Keratinocyte (primary cell): ENCODE data around the gene POLD4. TPM values are rescaled to one million over a fixed set of nuclear protein-coding genes. Genes with fewer than 3 reads are reported as not detected.

ENCODE experiments used
- DNase-seq: peaks from one replicate; pipeline ENCODE4 v3.0.0-alpha.2; 2011; ENCODE audit warnings: low read depth, missing footprints, low spot score
- FAIRE-seq: peaks from 2 replicates; lab custom pipeline; 2011; peaks lifted over from hg19 to GRCh38; lab: Jason Lieb, UNC
- H2AFZ ChIP-seq: 2 replicates; pipeline ENCODE4 v1.6.0; 2012; ENCODE audit warnings: low read length, control low read depth, inconsistent platforms; ENCODE audit not compliant: control insufficient read depth
- H3K27ac ChIP-seq: 2 replicates; pipeline ENCODE4 v1.5.1; 2011; ENCODE audit warnings: low read length; ENCODE audit not compliant: control insufficient read depth, insufficient read depth
- H3K27me3 ChIP-seq: 3 replicates; pipeline ENCODE4 v1.6.0; 2011; ENCODE audit warnings: low read length; ENCODE audit not compliant: control insufficient read depth, insufficient read depth; ENCODE audit errors: extremely low read depth
- H3K36me3 ChIP-seq, 2 experiments: 2 replicates in 1 of 2; 3 replicates in 1 of 2; pipeline ENCODE4 v1.5.1; 2011; ENCODE audit warnings: low read length in 2 of 2, mild to moderate bottlenecking in 1 of 2; ENCODE audit not compliant: control insufficient read depth in 2 of 2, insufficient read depth in 2 of 2; ENCODE audit errors: extremely low read depth in 1 of 2
- H3K4me1 ChIP-seq: 3 replicates; pipeline ENCODE4 v1.5.1; 2011; ENCODE audit warnings: low read length; ENCODE audit not compliant: control insufficient read depth, insufficient read depth; ENCODE audit errors: extremely low read depth
- H3K4me2 ChIP-seq: 3 replicates; pipeline ENCODE4 v1.6.0; 2011; ENCODE audit warnings: low read depth, low read length; ENCODE audit not compliant: control insufficient read depth, insufficient read depth; ENCODE audit errors: extremely low read depth
- H3K4me3 ChIP-seq, 3 experiments: fragments of 200-600 bp in 1 of 3; sonication (generic) in 1 of 3; 2 replicates in 2 of 3; 3 replicates in 1 of 3; pipeline ENCODE4 v1.5.1; 2011 to 2016; ENCODE audit warnings: low read length in 3 of 3, mild to moderate bottlenecking in 3 of 3, control low read depth in 2 of 3, inconsistent platforms in 1 of 3, low read depth in 1 of 3, mixed read lengths in 1 of 3, mixed run types in 1 of 3, moderate library complexity in 1 of 3; ENCODE audit not compliant: control insufficient read depth in 2 of 3, insufficient read depth in 2 of 3; ENCODE audit errors: extremely low read depth in 1 of 3
- H3K79me2 ChIP-seq: 2 replicates; pipeline ENCODE4 v1.6.0; 2012; ENCODE audit warnings: low read length; ENCODE audit not compliant: control insufficient read depth, insufficient read depth
- H3K9ac ChIP-seq: 3 replicates; pipeline ENCODE4 v1.6.0; 2011; ENCODE audit warnings: low read length; ENCODE audit not compliant: control insufficient read depth, insufficient read depth; ENCODE audit errors: extremely low read depth
- H3K9me1 ChIP-seq: 3 replicates; pipeline ENCODE4 v1.6.0; 2011; ENCODE audit warnings: low read length; ENCODE audit not compliant: control insufficient read depth, insufficient read depth; ENCODE audit errors: extremely low read depth
- H3K9me3 ChIP-seq: 2 replicates; pipeline ENCODE4 v1.5.1; 2012; ENCODE audit warnings: low read depth, low read length; ENCODE audit not compliant: control insufficient read depth
- H4K20me1 ChIP-seq: 3 replicates; pipeline ENCODE4 v1.6.0; 2011; ENCODE audit warnings: low read length; ENCODE audit not compliant: control insufficient read depth, insufficient read depth; ENCODE audit errors: extremely low read depth
- EZH2 ChIP-seq: IDR thresholded peaks from one replicate; pipeline ENCODE4 v1.6.1; 2012; ENCODE audit warnings: inconsistent platforms, mild to moderate bottlenecking, low read length, moderate library complexity
- dilution Hi-C: fragments of 300-500 bp; cut with MboI; formaldehyde crosslinking; loops from one replicate; pipeline ENCODE4 v1.7.0; 2020; ENCODE audit warnings: low sequenced_read_pairs; ENCODE audit not compliant: extremely low pct_ligation_motif_present
- polyA plus RNA-seq, 5 experiments: library from polyadenylated mRNA; depleted of rRNA in 3 of 5; stranded (reverse) in 3 of 5; stranded (forward) in 1 of 5; unstranded in 1 of 5; fragments of >200 nt; gene quantifications; 1 replicate in 1 of 5; 2 replicates in 3 of 5; 3 replicates in 1 of 5; pipeline versions ENCODE4 v1.2.1 to v1.2.3, GENCODE V29; 2011 to 2012; ENCODE audit warnings: missing spikeins in 2 of 5, low read depth in 1 of 5, low replicate concordance in 1 of 5
- TF ChIP-seq, protein P1 (sequence below), 3 experiments: IDR thresholded peaks in 1 of 3; conservative IDR thresholded peaks in 1 of 3; optimal IDR thresholded peaks in 1 of 3; 2 replicates in 2 of 3; 3 replicates in 1 of 3; pipeline versions ENCODE3 to v1.5.1; 2011; ENCODE audit warnings: low read length in 3 of 3, mild to moderate bottlenecking in 3 of 3, moderate library complexity in 2 of 3, control low read depth in 1 of 3, inconsistent platforms in 1 of 3; ENCODE audit not compliant: insufficient read depth in 2 of 3; ENCODE audit errors: extremely low read depth in 1 of 3

The POLD4 gene
- polyA plus RNA-seq, 1 donor (not counting 4 experiments of a cell fraction or from before 2014, with no cell fraction given): 35.7 TPM

DNA sequence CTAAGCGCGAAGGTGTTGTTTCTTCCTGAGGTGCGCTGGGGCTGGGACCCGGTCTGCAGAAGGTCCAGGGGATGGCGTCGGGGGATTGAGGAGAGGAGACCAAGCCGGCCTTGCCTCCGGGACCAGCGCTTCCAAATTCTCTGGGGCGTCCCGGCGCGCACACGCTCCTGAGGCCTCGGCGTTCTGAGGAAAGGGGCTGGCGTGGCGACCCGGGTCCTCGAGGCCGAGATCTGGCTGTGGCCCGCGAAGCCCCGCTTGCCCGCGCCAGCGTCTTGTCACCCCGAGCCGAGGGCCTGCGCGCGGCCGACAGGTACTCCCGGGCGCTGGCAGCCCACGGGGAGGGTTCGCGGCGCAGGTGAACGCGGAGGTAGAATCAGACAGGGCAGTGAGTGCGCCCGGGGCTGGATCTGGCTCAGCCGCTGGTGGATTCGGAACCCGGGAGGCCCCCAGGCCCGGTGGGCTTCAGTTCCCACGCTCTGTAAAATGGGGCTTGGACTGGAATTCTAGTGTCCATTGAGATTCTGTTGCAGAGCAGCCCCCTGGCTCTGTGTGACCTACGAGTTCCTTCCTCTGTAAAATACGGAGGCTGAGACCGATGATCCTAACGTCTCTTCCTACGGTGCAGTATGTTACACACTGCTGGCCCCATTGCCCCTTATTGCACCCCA, 35.3 kb downstream of the POLD4 start:
- Histone ChIP-seq H3K27me3 (no peaks in the 10 kb centered on the region), H3K27ac (peak overlapping the region; percentile 58), H3K4me2 (peak overlapping the region; percentile 100), H3K79me2 (peaks cover 5% of the 10 kb centered on the region), H3K9ac (peak overlapping the region; percentile 80), H3K4me3 (peak overlapping the region; percentile 81 to 94 (median 82)), H3K4me1 (peaks cover 30% of the 10 kb centered on the region), H3K9me3 (no peaks in the 10 kb centered on the region), H2AFZ (peak overlapping the region; percentile 94), H3K9me1 (no peaks in the 10 kb centered on the region), H3K36me3 (peaks cover 0 to 4% of the 10 kb centered on the region in 2 experiments), H4K20me1 (no peaks in the 10 kb centered on the region)
- TF ChIP-seq, protein P1, sequence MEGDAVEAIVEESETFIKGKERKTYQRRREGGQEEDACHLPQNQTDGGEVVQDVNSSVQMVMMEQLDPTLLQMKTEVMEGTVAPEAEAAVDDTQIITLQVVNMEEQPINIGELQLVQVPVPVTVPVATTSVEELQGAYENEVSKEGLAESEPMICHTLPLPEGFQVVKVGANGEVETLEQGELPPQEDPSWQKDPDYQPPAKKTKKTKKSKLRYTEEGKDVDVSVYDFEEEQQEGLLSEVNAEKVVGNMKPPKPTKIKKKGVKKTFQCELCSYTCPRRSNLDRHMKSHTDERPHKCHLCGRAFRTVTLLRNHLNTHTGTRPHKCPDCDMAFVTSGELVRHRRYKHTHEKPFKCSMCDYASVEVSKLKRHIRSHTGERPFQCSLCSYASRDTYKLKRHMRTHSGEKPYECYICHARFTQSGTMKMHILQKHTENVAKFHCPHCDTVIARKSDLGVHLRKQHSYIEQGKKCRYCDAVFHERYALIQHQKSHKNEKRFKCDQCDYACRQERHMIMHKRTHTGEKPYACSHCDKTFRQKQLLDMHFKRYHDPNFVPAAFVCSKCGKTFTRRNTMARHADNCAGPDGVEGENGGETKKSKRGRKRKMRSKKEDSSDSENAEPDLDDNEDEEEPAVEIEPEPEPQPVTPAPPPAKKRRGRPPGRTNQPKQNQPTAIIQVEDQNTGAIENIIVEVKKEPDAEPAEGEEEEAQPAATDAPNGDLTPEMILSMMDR (optimal IDR thresholded peaks at IDR 0.05 in 1 of 3, IDR thresholded peaks at IDR 0.05 in 1 of 3, conservative IDR thresholded peaks at IDR 0.05 in 1 of 3; ENCODE audit: extremely low read depth in 1 of 3, insufficient read depth in 2 of 3, low read length in 3 of 3): no peak
- TF ChIP-seq EZH2: no peak
- no peak for DNase-seq
- dilution Hi-C loops: no loop called here
- FAIRE-seq: no peak

DNA sequence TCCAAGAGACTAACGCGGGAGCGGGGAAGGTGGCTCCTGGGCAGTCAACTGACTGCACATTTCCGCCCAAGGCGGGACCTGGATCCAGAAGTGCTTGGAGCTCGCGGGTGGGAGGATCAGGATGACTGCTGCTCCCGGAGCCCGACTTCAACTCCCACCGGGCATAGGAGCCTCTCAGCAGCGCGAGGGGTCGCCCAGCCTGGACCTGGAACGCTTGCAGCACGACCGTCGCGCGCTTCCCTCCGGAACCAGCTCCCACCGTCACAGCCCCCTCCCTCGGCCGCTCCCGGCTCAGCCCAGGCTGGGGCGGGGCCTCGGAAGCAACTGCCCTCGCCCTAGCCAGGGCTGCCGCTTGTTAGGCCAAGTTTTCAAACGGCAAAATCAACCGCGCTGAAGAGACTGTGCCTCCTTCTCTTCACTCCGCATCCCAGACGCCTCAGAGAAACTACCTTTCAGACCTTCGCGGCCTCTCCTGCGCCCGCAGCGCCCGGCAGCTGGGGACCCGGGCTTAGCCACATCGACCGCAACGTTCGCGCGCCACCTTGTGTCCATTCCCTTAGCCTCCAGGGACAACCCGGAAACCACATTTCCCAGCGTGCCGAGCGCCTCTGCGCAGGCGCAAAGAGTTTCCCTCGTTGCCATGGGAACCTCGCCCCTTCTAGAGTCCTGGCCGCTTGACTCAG, 36.0 kb downstream of the POLD4 start:
- peaks cover 5% of the 10 kb centered on the region for H3K79me2 ChIP-seq
- no peaks in the 10 kb centered on the region for H3K9me3 ChIP-seq
- peak overlapping the region; percentile 58 for H3K27ac ChIP-seq
- peak overlapping the region; percentile 81 to 94 (median 82) for H3K4me3 ChIP-seq
- H3K4me2 ChIP-seq: peak overlapping the region; percentile 100
- FAIRE-seq: no peak
- H3K4me1 ChIP-seq: peaks cover 37% of the 10 kb centered on the region
- TF ChIP-seq, protein P1 (optimal IDR thresholded peaks at IDR 0.05 in 1 of 3, IDR thresholded peaks at IDR 0.05 in 1 of 3, conservative IDR thresholded peaks at IDR 0.05 in 1 of 3; ENCODE audit: extremely low read depth in 1 of 3, insufficient read depth in 2 of 3, low read length in 3 of 3): peak; percentile 86 to 95 (median 93)
- TF ChIP-seq EZH2: no peak
- peaks cover 0 to 3% of the 10 kb centered on the region in 2 experiments for H3K36me3 ChIP-seq
- peak overlapping the region; percentile 94 for H2AFZ ChIP-seq
- no peaks in the 10 kb centered on the region for H3K27me3 ChIP-seq
- H3K9me1 ChIP-seq: no peaks in the 10 kb centered on the region
- peak; percentile 77 for DNase-seq
- peak overlapping the region; percentile 80 for H3K9ac ChIP-seq
- no peaks in the 10 kb centered on the region for H4K20me1 ChIP-seq
- dilution Hi-C loops: no loop called here
